ENCODE results near the gene PGBD2.
"Not testable (repeated sequence)": the region's sequence is repeated elsewhere in the genome, so short reads cannot be mapped to it uniquely, and the experiment has no call there.

The PGBD2 gene

GRCh38 chr1:248906009-248906752 lies at the start of gene PGBD2:
Gene PGBD2 (plus strand): TSS chr1:248906235. CDS start chr1:248913863, 7,628 bp downstream.
- peak; percentile 98 for DNase-seq

- no peak for DNase-seq
Measured at GRCh38 chr1:248857201-248857600, 48.8 kb upstream of the PGBD2 start.

GRCh38 chr1:248857749-248858095 lies 48.3 kb upstream of the PGBD2 start:
- no peak for DNase-seq

GRCh38 chr1:248858096-248858890 lies 47.7 kb upstream of the PGBD2 start:
- peak; percentile 75 for DNase-seq

- peak; percentile 99 for DNase-seq
Measured at GRCh38 chr1:248858891-248859889, 46.8 kb upstream of the PGBD2 start, which contains the start of gene ZNF692. Gene ZNF692 (minus strand): TSS chr1:248859085. CDS start chr1:248858309, 776 bp downstream.

- no peak for DNase-seq
Measured at GRCh38 chr1:248860007-248860406, 46.0 kb upstream of the PGBD2 start.

GRCh38 chr1:248861616-248862015 lies 44.4 kb upstream of the PGBD2 start:
- no peak for DNase-seq

- no peak for DNase-seq
Measured at GRCh38 chr1:248862695-248862997, 43.4 kb upstream of the PGBD2 start.

GRCh38 chr1:248862998-248863881 lies 42.8 kb upstream of the PGBD2 start:
- peak; percentile 92 for DNase-seq

GRCh38 chr1:248871837-248872401 lies 34.1 kb upstream of the PGBD2 start:
- DNase-seq, result no peak

GRCh38 chr1:248872752-248873408 lies 33.2 kb upstream of the PGBD2 start:
- peak; percentile 80 for DNase-seq

GRCh38 chr1:248873409-248873992 lies 32.5 kb upstream of the PGBD2 start:
- peak; percentile 96 for DNase-seq

- peak; percentile 94 for DNase-seq
Measured at GRCh38 chr1:248873993-248874533, 32.0 kb upstream of the PGBD2 start.

- no peak for DNase-seq
Measured at GRCh38 chr1:248881261-248881660, 24.8 kb upstream of the PGBD2 start.

- not testable (repeated sequence) for DNase-seq
Measured at GRCh38 chr1:248882427-248882826, 23.6 kb upstream of the PGBD2 start.

- DNase-seq, result no peak
Measured at GRCh38 chr1:248884632-248885295, 21.3 kb upstream of the PGBD2 start.

- DNase-seq, result no peak
Measured at GRCh38 chr1:248885646-248886045, 20.4 kb upstream of the PGBD2 start.

GRCh38 chr1:248886237-248886895 lies 19.7 kb upstream of the PGBD2 start:
- no peak for DNase-seq

- not testable (repeated sequence) for DNase-seq
Measured at GRCh38 chr1:248889914-248890243, 16.2 kb upstream of the PGBD2 start.

Data from activated effector memory CD4-positive, alpha-beta T cell treated with anti-CD3 and anti-CD28 coated beads, Interleukin-2, amount 50 U/mL, for 16 hours (primary cell).